ENCODE data around the gene GALNTL6. TPM values are rescaled to one million over a fixed set of nuclear protein-coding genes. Genes with fewer than 3 reads are reported as not detected.

Gene GALNTL6
- total and polyA plus RNA-seq, 2 experiments from 2014 or later, result 0.38 to 0.40 TPM

GRCh38 chr4:173018446-173018845 lies 1205.2 kb downstream of the GALNTL6 start:
- Mint-ChIP-seq H3K9me3 (peaks cover 20% of the 10 kb centered on the region), H3K36me3 (ENCODE audit: low read depth) (peaks cover 13% of the 10 kb centered on the region), H3K27ac (no peak overlapping the region), H3K27me3 (ENCODE audit: insufficient read depth, low read depth, poor library complexity) (no peaks in the 10 kb centered on the region), H3K4me1 (peaks cover 47% of the 10 kb centered on the region), H3K4me3 (no peak overlapping the region)
- TF ChIP-seq CTCF (conservative IDR thresholded peaks at IDR 0.05; ENCODE audit: low read depth in 2 of 2), result no peak
- TF ChIP-seq STAT1 (IDR thresholded peaks at IDR 0.05; ENCODE audit: unreplicated experiment), result no peak
- no peak for TF ChIP-seq POLR2AphosphoS5 (IDR thresholded peaks at IDR 0.05; ENCODE audit: low read depth)
- TF ChIP-seq REST (IDR thresholded peaks at IDR 0.05; ENCODE audit: unreplicated experiment), result no peak
- no peak for TF ChIP-seq ZNF462 (CRISPR knock-in tag; IDR thresholded peaks at IDR 0.05)
- TF ChIP-seq EZH2phosphoT487 (IDR thresholded peaks at IDR 0.05; ENCODE audit: unreplicated experiment), result no peak
- TF ChIP-seq CREB1 (CRISPR knock-in tag; IDR thresholded peaks at IDR 0.05; ENCODE audit: low read depth), result no peak
- TF ChIP-seq ETS1 (IDR thresholded peaks at IDR 0.05), result no peak
- no peak for TF ChIP-seq NANOG (IDR thresholded peaks at IDR 0.05; ENCODE audit: borderline replicate concordance)
- TF ChIP-seq ZNF331 (CRISPR knock-in tag; IDR thresholded peaks at IDR 0.05; ENCODE audit: low read depth), result no peak
- no peak for TF ChIP-seq EZH2 (IDR thresholded peaks at IDR 0.05; ENCODE audit: low read depth, unreplicated experiment)
- TF ChIP-seq JUNB (IDR thresholded peaks at IDR 0.05; ENCODE audit: unreplicated experiment), result no peak
- TF ChIP-seq ZNF114 (CRISPR knock-in tag; IDR thresholded peaks at IDR 0.05), result no peak
- DNase-seq (ENCODE audit: low spot score) (no peak), ATAC-seq (no peak)
- Histone ChIP-seq H2AFZ (no peak overlapping the region; the same call in 1 of the 2 replicates), H3K4me1 (ENCODE audit: insufficient read depth) (peaks cover 39% of the 10 kb centered on the region), H3K4me2 (no peak overlapping the region), H3K36me3 (ENCODE audit: insufficient read depth) (no peaks in the 10 kb centered on the region), H3K9me2 (ENCODE audit: insufficient read depth) (peaks cover 5% of the 10 kb centered on the region; the same call in 1 of the 2 replicates), H3K27ac (ENCODE audit: low read depth) (no peak overlapping the region), H3K4me3 (no peak overlapping the region), H4K20me1 (replicated peaks; ENCODE audit: insufficient read depth) (no peaks in the 10 kb centered on the region), H3K79me2 (replicated peaks; ENCODE audit: insufficient read depth) (no peaks in the 10 kb centered on the region), H3K27me3 (ENCODE audit: insufficient read depth) (no peaks in the 10 kb centered on the region), H3F3A (replicated peaks; ENCODE audit: low read depth) (no peaks in the 10 kb centered on the region)
